ENCODE results near the gene CAMTA1. TPM values are rescaled to one million over a fixed set of nuclear protein-coding genes. Genes with fewer than 3 reads are reported as not detected.

Gene CAMTA1
- total RNA-seq, 1 donor from 2014 or later = 69.9 TPM

- no peak overlapping the region for H3K27ac Mint-ChIP-seq
- no peaks in the 10 kb centered on the region for H3K36me3 Mint-ChIP-seq (ENCODE audit: low read depth)
- no peak overlapping the region for H3K4me3 Mint-ChIP-seq
- DNase-seq = no peak
- intact Hi-C loops (cut with micrococcal nuclease) = no loop called here
- H3K27me3 Mint-ChIP-seq = no peaks in the 10 kb centered on the region
- H3K4me1 Mint-ChIP-seq = no peaks in the 10 kb centered on the region
- H3K9me3 Mint-ChIP-seq = no peaks in the 10 kb centered on the region
These were observed 832.6 kb downstream of the CAMTA1 start for GRCh38 chr1:7617826-7618225.

GRCh38 chr1:7620196-7620595 is 834.9 kb downstream of the CAMTA1 start:
- no peaks in the 10 kb centered on the region for H3K27me3 Mint-ChIP-seq
- no peak for DNase-seq
- H3K4me3 Mint-ChIP-seq = no peak overlapping the region
- no peak overlapping the region for H3K27ac Mint-ChIP-seq
- intact Hi-C loops (cut with micrococcal nuclease) = no loop called here
- no peaks in the 10 kb centered on the region for H3K4me1 Mint-ChIP-seq
- no peaks in the 10 kb centered on the region for H3K36me3 Mint-ChIP-seq (ENCODE audit: low read depth)
- H3K9me3 Mint-ChIP-seq = no peaks in the 10 kb centered on the region

GRCh38 chr1:7621334-7622219 is 836.3 kb downstream of the CAMTA1 start:
- H3K4me3 Mint-ChIP-seq = no peak overlapping the region
- intact Hi-C loops (cut with micrococcal nuclease) = no loop called here
- H3K27me3 Mint-ChIP-seq = no peaks in the 10 kb centered on the region
- H3K9me3 Mint-ChIP-seq = no peaks in the 10 kb centered on the region
- no peaks in the 10 kb centered on the region for H3K36me3 Mint-ChIP-seq (ENCODE audit: low read depth)
- H3K4me1 Mint-ChIP-seq = no peaks in the 10 kb centered on the region
- DNase-seq = no peak
- no peak overlapping the region for H3K27ac Mint-ChIP-seq

DNA sequence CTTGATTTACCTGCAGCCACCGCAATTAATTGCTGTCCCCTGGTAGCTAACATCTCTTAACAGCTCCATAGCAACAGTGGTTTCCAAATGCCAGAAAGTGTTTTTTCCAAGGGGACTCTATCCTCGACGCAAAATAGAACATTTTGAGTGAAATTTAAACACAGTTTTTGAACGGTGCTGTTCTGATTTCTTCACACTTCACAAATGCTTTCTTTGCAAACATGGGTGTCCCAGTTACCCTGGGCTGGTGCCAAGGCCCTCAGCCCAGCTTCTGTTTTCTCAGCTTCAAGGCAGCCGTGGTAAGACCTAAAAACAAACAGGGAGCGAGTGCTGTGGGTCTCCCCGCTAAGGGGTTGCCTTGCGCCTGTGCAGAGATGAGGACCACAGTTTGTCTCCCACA is 838.6 kb downstream of the CAMTA1 start:
- Mint-ChIP-seq H3K9me3 (no peaks in the 10 kb centered on the region), H3K27ac (no peak overlapping the region), H3K27me3 (no peaks in the 10 kb centered on the region), H3K4me1 (no peaks in the 10 kb centered on the region), H3K36me3 (ENCODE audit: low read depth) (no peaks in the 10 kb centered on the region), H3K4me3 (no peak overlapping the region)
- intact Hi-C loops (cut with micrococcal nuclease) = no loop called here
- no peak for DNase-seq

- no peak overlapping the region for H3K27ac Mint-ChIP-seq
These were observed 839.6 kb downstream of the CAMTA1 start for GRCh38 chr1:7624791-7625355.

DNA sequence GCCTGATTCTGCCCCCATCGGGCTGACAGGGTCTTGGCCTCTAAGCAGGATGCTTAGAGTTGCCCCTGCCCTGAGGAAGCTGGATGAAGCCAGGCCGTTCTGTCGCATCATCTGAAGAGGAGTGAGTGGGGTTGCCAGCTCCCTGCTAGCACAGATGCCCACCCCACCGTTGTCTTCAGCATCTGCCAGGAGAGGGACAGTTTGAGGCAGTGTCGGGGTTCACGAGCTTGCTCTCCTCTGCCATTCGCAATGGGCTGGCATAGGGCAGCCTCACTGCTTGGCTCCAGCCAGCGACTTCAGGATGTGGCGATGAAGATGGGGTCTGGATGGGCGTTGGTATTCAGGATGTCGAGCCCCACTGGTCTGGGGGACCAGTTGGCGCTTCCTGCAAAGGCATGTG is 840.1 kb downstream of the CAMTA1 start:
- Mint-ChIP-seq H3K4me3 (no peak overlapping the region), H3K27ac (no peak overlapping the region), H3K4me1 (no peaks in the 10 kb centered on the region), H3K36me3 (ENCODE audit: low read depth) (no peaks in the 10 kb centered on the region), H3K9me3 (no peaks in the 10 kb centered on the region), H3K27me3 (no peaks in the 10 kb centered on the region)
- no peak for DNase-seq
- intact Hi-C loops (cut with micrococcal nuclease) = no loop called here

More at GRCh38 chr1:7624791-7625355, 839.6 kb downstream of the CAMTA1 start:
- no peaks in the 10 kb centered on the region for H3K4me1 Mint-ChIP-seq
- no peak overlapping the region for H3K4me3 Mint-ChIP-seq
- DNase-seq = no peak
- H3K36me3 Mint-ChIP-seq (ENCODE audit: low read depth) = no peaks in the 10 kb centered on the region
- intact Hi-C loops (cut with micrococcal nuclease) = no loop called here
- no peaks in the 10 kb centered on the region for H3K27me3 Mint-ChIP-seq
- no peaks in the 10 kb centered on the region for H3K9me3 Mint-ChIP-seq

GRCh38 chr1:7628273-7628672 is 843.0 kb downstream of the CAMTA1 start:
- intact Hi-C loops (cut with micrococcal nuclease) = no loop called here
- no peak for DNase-seq
- no peaks in the 10 kb centered on the region for H3K9me3 Mint-ChIP-seq
- H3K36me3 Mint-ChIP-seq (ENCODE audit: low read depth) = no peaks in the 10 kb centered on the region
- peaks cover 1% of the 10 kb centered on the region for H3K27me3 Mint-ChIP-seq
- H3K4me1 Mint-ChIP-seq = no peaks in the 10 kb centered on the region
- H3K4me3 Mint-ChIP-seq = no peak overlapping the region
- no peak overlapping the region for H3K27ac Mint-ChIP-seq

GRCh38 chr1:7629011-7629410 is 843.8 kb downstream of the CAMTA1 start:
- Mint-ChIP-seq H3K27ac (no peak overlapping the region), H3K36me3 (ENCODE audit: low read depth) (no peaks in the 10 kb centered on the region), H3K9me3 (no peaks in the 10 kb centered on the region), H3K4me1 (no peaks in the 10 kb centered on the region), H3K4me3 (no peak overlapping the region), H3K27me3 (peaks cover 1% of the 10 kb centered on the region)
- intact Hi-C loops (cut with micrococcal nuclease) = no loop called here
- DNase-seq = no peak

DNA sequence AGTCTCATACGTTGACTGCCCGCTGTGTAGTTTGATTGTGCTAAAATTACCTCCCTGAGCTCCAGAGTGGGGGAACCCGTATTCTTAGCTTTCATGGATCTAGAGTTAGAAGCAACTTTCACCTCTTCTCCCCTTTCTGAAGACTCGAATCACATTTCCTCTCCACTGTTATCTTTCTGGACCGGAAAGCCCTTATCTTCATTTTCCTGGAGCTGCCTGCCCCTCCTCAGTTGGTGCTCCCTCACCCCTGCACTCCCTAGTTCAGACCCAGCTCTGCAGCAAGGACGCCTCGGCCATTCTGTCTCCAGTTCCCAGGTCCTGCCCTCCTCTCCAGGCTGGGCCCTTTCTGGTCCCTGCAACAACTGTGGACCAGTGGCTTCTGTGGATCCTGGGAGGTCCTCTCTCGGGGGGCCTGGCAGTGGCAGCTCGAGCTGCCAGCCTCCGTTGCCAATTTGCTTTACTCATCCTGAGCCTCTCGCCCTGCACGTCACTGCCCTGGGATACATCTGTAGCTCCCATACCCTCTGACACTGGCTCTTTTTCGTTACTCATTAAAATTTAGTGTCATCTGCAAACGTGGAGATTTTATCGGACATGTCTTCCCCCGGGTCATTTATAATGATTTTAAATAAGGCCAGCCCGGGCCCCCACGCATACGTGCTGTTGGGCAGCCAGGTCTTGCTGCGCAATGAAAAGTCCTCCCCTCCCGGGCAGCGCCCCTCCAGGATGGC is 844.4 kb downstream of the CAMTA1 start:
- no peak overlapping the region for H3K27ac Mint-ChIP-seq
- intact Hi-C loops (cut with micrococcal nuclease) = no loop called here
- no peaks in the 10 kb centered on the region for H3K9me3 Mint-ChIP-seq
- no peaks in the 10 kb centered on the region for H3K36me3 Mint-ChIP-seq (ENCODE audit: low read depth)
- H3K4me1 Mint-ChIP-seq = no peaks in the 10 kb centered on the region
- no peak overlapping the region for H3K4me3 Mint-ChIP-seq
- peaks cover 1% of the 10 kb centered on the region for H3K27me3 Mint-ChIP-seq
- DNase-seq = no peak

GRCh38 chr1:7630378-7630777 is 845.1 kb downstream of the CAMTA1 start:
- no peaks in the 10 kb centered on the region for H3K36me3 Mint-ChIP-seq (ENCODE audit: low read depth)

GRCh38 chr1:7632176-7632575 is 846.9 kb downstream of the CAMTA1 start:
- intact Hi-C loops (cut with micrococcal nuclease) = no loop called here
- no peaks in the 10 kb centered on the region for H3K9me3 Mint-ChIP-seq

More at GRCh38 chr1:7630378-7630777, 845.1 kb downstream of the CAMTA1 start:
- intact Hi-C loops (cut with micrococcal nuclease) = no loop called here
- Mint-ChIP-seq H3K4me3 (no peak overlapping the region), H3K27me3 (peaks cover 1% of the 10 kb centered on the region), H3K4me1 (no peaks in the 10 kb centered on the region), H3K9me3 (no peaks in the 10 kb centered on the region), H3K27ac (no peak overlapping the region)
- no peak for DNase-seq

GRCh38 chr1:7632681-7633080 is 847.4 kb downstream of the CAMTA1 start:
- no peak overlapping the region for H3K27ac Mint-ChIP-seq
- H3K36me3 Mint-ChIP-seq (ENCODE audit: low read depth) = no peaks in the 10 kb centered on the region
- no peaks in the 10 kb centered on the region for H3K9me3 Mint-ChIP-seq
- no peak overlapping the region for H3K4me3 Mint-ChIP-seq
- intact Hi-C loops (cut with micrococcal nuclease) = no loop called here
- H3K4me1 Mint-ChIP-seq = no peaks in the 10 kb centered on the region
- H3K27me3 Mint-ChIP-seq = peaks cover 1% of the 10 kb centered on the region
- no peak for DNase-seq

More at GRCh38 chr1:7632176-7632575, 846.9 kb downstream of the CAMTA1 start:
- H3K27ac Mint-ChIP-seq = no peak overlapping the region
- no peaks in the 10 kb centered on the region for H3K4me1 Mint-ChIP-seq
- H3K4me3 Mint-ChIP-seq = no peak overlapping the region
- H3K36me3 Mint-ChIP-seq (ENCODE audit: low read depth) = no peaks in the 10 kb centered on the region
- no peak for DNase-seq
- peaks cover 1% of the 10 kb centered on the region for H3K27me3 Mint-ChIP-seq

GRCh38 chr1:7633506-7634245 is 848.4 kb downstream of the CAMTA1 start:
- no peak for DNase-seq
- intact Hi-C loops (cut with micrococcal nuclease) = no loop called here
- Mint-ChIP-seq H3K4me3 (no peak overlapping the region), H3K27me3 (peaks cover 1% of the 10 kb centered on the region), H3K9me3 (no peaks in the 10 kb centered on the region), H3K4me1 (no peaks in the 10 kb centered on the region), H3K27ac (no peak overlapping the region), H3K36me3 (ENCODE audit: low read depth) (no peaks in the 10 kb centered on the region)
